Ovary (tissue), 3 donors: ENCODE measurements around the gene CST11.

Source experiments
- EP300 ChIP-seq: sonication (generic); formaldehyde crosslinking; IDR thresholded peaks from one replicate; pipeline ENCODE4 v1.6.1; 2017; ENCODE audit warnings: antibody characterized with exemption
- POLR2A ChIP-seq: fragments of 450-650 bp; IDR thresholded peaks from one replicate; pipeline ENCODE4 v1.6.1; 2017; ENCODE audit warnings: antibody characterized with exemption, mild to moderate bottlenecking, moderate library complexity
- TF ChIP-seq, protein P1 (sequence below), 3 donors: fragments of 450-650 bp in 2 of 3; fragments of 200-600 bp in 1 of 3; IDR thresholded peaks; one replicate each; pipeline versions ENCODE4 v1.5.1 to v1.8.0; 2016 to 2022; ENCODE audit warnings: antibody characterized with exemption in 3 of 3, mild to moderate bottlenecking in 1 of 3
- donor health status: DM: no; HTN: no; CAD: no.

DNA sequence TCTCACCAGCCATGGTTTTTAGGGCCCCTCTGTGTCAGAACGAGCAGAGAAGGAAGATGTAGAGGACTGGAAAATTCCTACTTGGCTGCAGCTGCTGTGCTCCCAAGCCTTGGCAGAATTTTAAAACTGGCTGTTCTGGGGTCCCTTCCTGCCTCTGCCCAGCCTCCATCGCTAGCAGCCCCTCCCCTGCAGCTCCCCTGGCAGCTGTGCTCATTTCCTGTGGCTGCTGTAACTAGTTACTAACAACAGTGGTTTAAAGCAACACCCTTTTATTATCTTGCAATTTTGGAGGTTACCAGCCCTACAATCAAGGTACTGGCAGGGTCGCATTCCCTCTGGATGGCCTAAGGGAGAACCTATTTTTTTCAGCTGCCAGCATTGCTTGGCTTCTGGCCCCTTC, 3.7 kb upstream of the CST11 start:
- TF ChIP-seq POLR2A (no peak), EP300 (no peak)
- TF ChIP-seq, protein P1, sequence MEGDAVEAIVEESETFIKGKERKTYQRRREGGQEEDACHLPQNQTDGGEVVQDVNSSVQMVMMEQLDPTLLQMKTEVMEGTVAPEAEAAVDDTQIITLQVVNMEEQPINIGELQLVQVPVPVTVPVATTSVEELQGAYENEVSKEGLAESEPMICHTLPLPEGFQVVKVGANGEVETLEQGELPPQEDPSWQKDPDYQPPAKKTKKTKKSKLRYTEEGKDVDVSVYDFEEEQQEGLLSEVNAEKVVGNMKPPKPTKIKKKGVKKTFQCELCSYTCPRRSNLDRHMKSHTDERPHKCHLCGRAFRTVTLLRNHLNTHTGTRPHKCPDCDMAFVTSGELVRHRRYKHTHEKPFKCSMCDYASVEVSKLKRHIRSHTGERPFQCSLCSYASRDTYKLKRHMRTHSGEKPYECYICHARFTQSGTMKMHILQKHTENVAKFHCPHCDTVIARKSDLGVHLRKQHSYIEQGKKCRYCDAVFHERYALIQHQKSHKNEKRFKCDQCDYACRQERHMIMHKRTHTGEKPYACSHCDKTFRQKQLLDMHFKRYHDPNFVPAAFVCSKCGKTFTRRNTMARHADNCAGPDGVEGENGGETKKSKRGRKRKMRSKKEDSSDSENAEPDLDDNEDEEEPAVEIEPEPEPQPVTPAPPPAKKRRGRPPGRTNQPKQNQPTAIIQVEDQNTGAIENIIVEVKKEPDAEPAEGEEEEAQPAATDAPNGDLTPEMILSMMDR (IDR thresholded peaks at IDR 0.05), result no peak
